Right lobe of liver (tissue), 6 donors: ENCODE measurements around the gene NT5E. TPM values are rescaled to one million over a fixed set of nuclear protein-coding genes. Genes with fewer than 3 reads are reported as not detected.
"Not testable (repeated sequence)": the region's sequence is repeated elsewhere in the genome, so short reads cannot be mapped to it uniquely, and the experiment has no call there.

Experiments used
- ATAC-seq, 4 donors: fragments of 200-7000 bp; cut with Tn5 transposase; one replicate each; pipeline ENCODE4 v1.9.1; 2020; ENCODE audit warnings: mild to moderate bottlenecking in 4 of 4, moderate library complexity in 4 of 4
- DNase-seq, 3 donors: peaks; one replicate each; pipeline ENCODE4 v3.0.0-alpha.2; 2020
- H3K27ac ChIP-seq, 3 donors: fragments of 200-600 bp; one replicate each; pipeline ENCODE4 v1.8.0; 2022
- H3K27me3 ChIP-seq, 2 donors: fragments of 200-600 bp; one replicate each; pipeline ENCODE4 v1.8.0; 2022
- H3K36me3 ChIP-seq, 4 donors: fragments of 200-600 bp; sonication (generic) in 1 of 4; one replicate each; pipeline versions ENCODE4 v1.5.1 to v1.8.0; 2017 to 2022; ENCODE audit warnings: control low read depth in 1 of 4
- H3K4me1 ChIP-seq, 4 donors: fragments of 200-600 bp; sonication (generic) in 1 of 4; one replicate each; pipeline versions ENCODE4 v1.5.1 to v1.8.0; 2017 to 2022; ENCODE audit warnings: control low read depth in 1 of 4
- H3K4me3 ChIP-seq, 3 donors: fragments of 200-600 bp; one replicate each; pipeline ENCODE4 v1.8.0; 2022
- H3K9me3 ChIP-seq, 4 donors: fragments of 200-600 bp; sonication (generic) in 1 of 4; one replicate each; pipeline versions ENCODE4 v1.5.1 to v1.8.0; 2017 to 2022; ENCODE audit warnings: control low read depth in 1 of 4
- CTCF ChIP-seq, 4 donors: fragments of 200-600 bp in 3 of 4; fragments of 450-650 bp in 1 of 4; IDR thresholded peaks; one replicate each; pipeline versions ENCODE4 v1.5.1 to v1.8.0; 2016 to 2022; ENCODE audit warnings: antibody characterized with exemption in 4 of 4, mild to moderate bottlenecking in 2 of 4
- POLR2A ChIP-seq: fragments of 450-650 bp; IDR thresholded peaks from one replicate; pipeline ENCODE4 v1.6.1; 2017; ENCODE audit warnings: antibody characterized with exemption, mild to moderate bottlenecking
- WGBS: methylation state at CpG from one replicate; pipeline ENCODE4 v1.1.6; 2018; ENCODE audit warnings: low coverage, low lambda C conversion rate; ENCODE audit not compliant: insufficient coverage; ENCODE audit errors: missing lambda C conversion rate; 5-methylcytosine and 5-hydroxymethylcytosine counted together
- intact Hi-C, 2 donors: fragments of 100-400 bp; cut with DNase I; formaldehyde crosslinking; loops; one replicate each; pipeline versions ENCODE4 v1.11.2 to v1.14.1; 2022
- total RNA-seq, 6 experiments: library from RNA; depleted of rRNA in 2 of 6; stranded (reverse); fragments of >200 nt in 2 of 6; fragmentation: NEBNext Ultra II Directional in 3 of 6; extraction: Animal tissue kit (Norgen Biotek cat#: 25700) in 3 of 6; gene quantifications; one replicate each; pipeline versions ENCODE4 v1.1.0 to v1.2.4, GENCODE V29; 2016 to 2023
- donor health status: DM: no; HTN: yes; CAD: no.
- donor health status: DM: no; HTN: no; CAD: no.
- donor health status: DM: no; HTN: no; CAD: no.
- donor health status: DM: no; HTN: yes; CAD: no.
- donor health status: DM: no; HTN: yes; CAD: no.

Gene NT5E
- total RNA-seq, 6 experiments from 2014 or later = 19.3 to 31.8 (median 25.8) TPM

GRCh38 chr6:85402922-85403321 is 47.0 kb upstream of the NT5E start:
- ATAC-seq (no peak), DNase-seq (no peak)
- no peaks in the 10 kb centered on the region for H3K27me3 ChIP-seq
- WGBS = 80% methylated on average over 4 of the region's 7 CpGs
- peaks cover 0 to 23% (median 5%) of the 10 kb centered on the region in 4 donors for H3K4me1 ChIP-seq
- no peaks in the 10 kb centered on the region for H3K9me3 ChIP-seq
- no peak for TF ChIP-seq POLR2A
- no peak for TF ChIP-seq CTCF (IDR thresholded peaks at IDR 0.05)
- no peak overlapping the region for H3K27ac ChIP-seq
- intact Hi-C loops = loop anchor here in 1 of 2 donors (10.0 kb wide), 1 partner anchor 62 kb away; no protein-coding TSS in a partner anchor
- no peak overlapping the region for H3K4me3 ChIP-seq
- no peaks in the 10 kb centered on the region for H3K36me3 ChIP-seq

- intact Hi-C loops = loop anchor here in 1 of 2 donors (10.0 kb wide), 1 partner anchor 61 kb away; no protein-coding TSS in a partner anchor
- no peaks in the 10 kb centered on the region for H3K9me3 ChIP-seq
- TF ChIP-seq CTCF (IDR thresholded peaks at IDR 0.05) = no peak
- TF ChIP-seq POLR2A = no peak
- WGBS = no CpG with 5 or more reads among the region's 2 CpGs
- DNase-seq (no peak), ATAC-seq (peak in 3 of 4 donors; percentile 7 to 50 (median 8))
- peaks cover 0 to 23% (median 5%) of the 10 kb centered on the region in 4 donors for H3K4me1 ChIP-seq
- H3K36me3 ChIP-seq = no peaks in the 10 kb centered on the region
- H3K27me3 ChIP-seq = no peaks in the 10 kb centered on the region
- no peak overlapping the region for H3K4me3 ChIP-seq
- peak overlapping the region in 2 of 3 donors; percentile 7 to 80 for H3K27ac ChIP-seq
Measured at GRCh38 chr6:85403331-85404015, 46.4 kb upstream of the NT5E start.

- intact Hi-C loops = loop anchor here in 1 of 2 donors (10.0 kb wide), 1 partner anchor 61 kb away; no protein-coding TSS in a partner anchor
- not testable (repeated sequence) for H3K9me3 ChIP-seq, H3K27me3 ChIP-seq, DNase-seq, ATAC-seq, H3K4me3 ChIP-seq, H3K36me3 ChIP-seq
- peaks cover 0 to 23% (median 5%) of the 10 kb centered on the region in 4 donors for H3K4me1 ChIP-seq
- 81% methylated on average over 3 of the region's 4 CpGs for WGBS
- H3K27ac ChIP-seq = peak overlapping the region in 2 of 3 donors; percentile 7 to 80
Measured at GRCh38 chr6:85404016-85404563, 45.8 kb upstream of the NT5E start.

DNA sequence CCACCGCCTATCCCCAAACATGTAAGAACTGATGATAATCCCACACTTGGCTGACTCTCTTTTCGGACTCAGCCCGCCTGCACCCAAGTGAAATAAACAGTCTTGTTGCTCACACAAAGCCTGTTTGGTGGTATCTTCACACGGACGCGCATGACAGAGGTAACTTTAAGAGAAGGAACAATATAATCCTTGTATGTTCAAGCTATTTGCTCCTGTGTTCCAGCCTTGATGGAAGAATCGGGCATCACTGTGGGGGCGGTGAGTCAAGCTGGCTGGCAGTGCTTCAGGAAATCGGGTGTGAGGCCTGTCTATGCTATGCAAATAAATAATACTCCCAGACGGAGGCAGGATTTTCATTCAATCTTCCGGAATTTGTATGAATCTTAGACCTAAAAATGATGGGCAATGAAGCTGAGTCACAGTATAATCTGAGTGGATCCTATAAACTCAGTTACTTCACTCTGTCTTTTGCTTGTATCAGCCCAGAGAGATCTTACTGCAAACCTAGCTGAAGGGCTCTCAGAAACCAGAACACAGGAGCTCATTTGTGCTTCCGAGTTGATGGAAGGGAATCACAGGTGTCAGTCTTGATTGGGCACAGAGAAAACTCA is 45.2 kb upstream of the NT5E start:
- Histone ChIP-seq H3K27me3 (no peaks in the 10 kb centered on the region), H3K4me1 (peaks cover 0 to 23% (median 5%) of the 10 kb centered on the region in 4 donors), H3K36me3 (no peaks in the 10 kb centered on the region), H3K9me3 (no peaks in the 10 kb centered on the region), H3K27ac (peak overlapping the region in 2 of 3 donors; percentile 16 to 80), H3K4me3 (no peak overlapping the region)
- 54% methylated on average over 12 of the region's 12 CpGs for WGBS
- TF ChIP-seq POLR2A (no peak), CTCF (IDR thresholded peaks at IDR 0.05) (no peak)
- intact Hi-C loops = loop anchor here in 1 of 2 donors (10.0 kb wide), 1 partner anchor 60 kb away; no protein-coding TSS in a partner anchor
- peak in 3 of 4 donors; percentile 31 to 59 (median 33) for ATAC-seq
- peak in 1 of 3 donors; percentile 46 for DNase-seq
